Activated B cell treated with CpG ODN at 0.5 μM for 24 hours (primary cell): ENCODE data around the gene STT3A. TPM values are rescaled to one million over a fixed set of nuclear protein-coding genes. Genes with fewer than 3 reads are reported as not detected.

Source experiments
- ATAC-seq: fragments of 200-7000 bp; cut with Tn5 transposase; one replicate; pipeline ENCODE4 v1.10.0; 2021; ENCODE audit warnings: low read depth, mild to moderate bottlenecking, moderate library complexity
- CTCF ChIA-PET: fragments of 350-600 bp; sonication (Branson Sonifier 250); formaldehyde crosslinking; loops from one replicate; lab custom pipeline; 2021; ENCODE audit warnings: antibody characterized with exemption; lab: Charles Lee
- POLR2A ChIA-PET: fragments of 350-600 bp; sonication (Branson Sonifier 250); formaldehyde crosslinking; loops from one replicate; lab custom pipeline; 2021; ENCODE audit warnings: antibody characterized with exemption; lab: Charles Lee
- DNase-seq: peaks from one replicate; pipeline ENCODE4 v3.0.0; 2022
- H3K27ac Mint-ChIP-seq: one replicate; pipeline ENCODE4 v1.8.0; 2020; ENCODE audit warnings: mixed read lengths
- H3K27me3 Mint-ChIP-seq: one replicate; pipeline ENCODE4 v1.8.0; 2021; ENCODE audit warnings: mixed read lengths
- H3K36me3 Mint-ChIP-seq: one replicate; pipeline ENCODE4 v1.8.0; 2021; ENCODE audit warnings: low read depth, mixed read lengths
- H3K4me1 Mint-ChIP-seq: one replicate; pipeline ENCODE4 v1.8.0; 2021; ENCODE audit warnings: mixed read lengths
- H3K4me3 Mint-ChIP-seq: one replicate; pipeline ENCODE4 v1.8.0; 2020; ENCODE audit warnings: mild to moderate bottlenecking, mixed read lengths
- H3K9me3 Mint-ChIP-seq: one replicate; pipeline ENCODE4 v1.8.0; 2020; ENCODE audit warnings: mixed read lengths
- CTCF ChIP-seq: fragments of 200-600 bp; IDR thresholded peaks from one replicate; pipeline ENCODE4 v1.8.0; 2022; ENCODE audit warnings: antibody characterized with exemption, mild to moderate bottlenecking
- intact Hi-C: fragments of 100-400 bp; cut with micrococcal nuclease; formaldehyde crosslinking; loops from one replicate; pipeline ENCODE4 v1.15.1; 2024
- total RNA-seq: library from RNA; stranded (reverse); gene quantifications from 2 replicates; pipeline ENCODE4 v1.2.3, GENCODE V29; 2022

STT3A gene
- total RNA-seq, 1 donor from 2014 or later, result 86.5 TPM

DNA sequence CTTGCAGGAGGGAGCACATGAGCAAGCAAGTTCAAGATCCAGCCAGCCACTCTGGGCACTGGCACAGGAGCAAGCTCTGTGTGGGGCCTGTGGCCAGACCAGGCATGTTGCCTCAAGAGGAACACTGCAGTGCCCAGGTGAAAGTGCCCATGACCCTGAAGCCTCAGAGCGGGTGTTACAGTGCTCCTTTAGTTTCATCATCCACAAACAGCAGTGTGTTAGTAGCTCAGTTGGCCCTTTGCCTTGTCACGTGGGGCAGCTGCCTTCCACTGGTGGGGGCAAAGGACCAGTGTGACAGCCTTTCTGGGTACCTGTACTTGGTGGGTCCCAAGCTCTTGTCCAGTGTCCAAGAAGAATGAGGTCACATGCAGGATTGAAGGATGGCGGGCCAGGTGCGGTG is 26.4 kb upstream of the STT3A start:
- ChIA-PET POLR2A (no interaction called here), CTCF (no interaction called here)
- TF ChIP-seq CTCF, result no peak
- H3K36me3 Mint-ChIP-seq, result peaks cover 6% of the 10 kb centered on the region
- H3K27ac Mint-ChIP-seq, result no peak overlapping the region
- no peak for ATAC-seq
- H3K27me3 Mint-ChIP-seq, result no peaks in the 10 kb centered on the region
- no peak for DNase-seq
- intact Hi-C loops, result no loop called here
- H3K4me1 Mint-ChIP-seq, result peaks cover 16% of the 10 kb centered on the region
- H3K4me3 Mint-ChIP-seq, result no peak overlapping the region
- no peaks in the 10 kb centered on the region for H3K9me3 Mint-ChIP-seq

DNA sequence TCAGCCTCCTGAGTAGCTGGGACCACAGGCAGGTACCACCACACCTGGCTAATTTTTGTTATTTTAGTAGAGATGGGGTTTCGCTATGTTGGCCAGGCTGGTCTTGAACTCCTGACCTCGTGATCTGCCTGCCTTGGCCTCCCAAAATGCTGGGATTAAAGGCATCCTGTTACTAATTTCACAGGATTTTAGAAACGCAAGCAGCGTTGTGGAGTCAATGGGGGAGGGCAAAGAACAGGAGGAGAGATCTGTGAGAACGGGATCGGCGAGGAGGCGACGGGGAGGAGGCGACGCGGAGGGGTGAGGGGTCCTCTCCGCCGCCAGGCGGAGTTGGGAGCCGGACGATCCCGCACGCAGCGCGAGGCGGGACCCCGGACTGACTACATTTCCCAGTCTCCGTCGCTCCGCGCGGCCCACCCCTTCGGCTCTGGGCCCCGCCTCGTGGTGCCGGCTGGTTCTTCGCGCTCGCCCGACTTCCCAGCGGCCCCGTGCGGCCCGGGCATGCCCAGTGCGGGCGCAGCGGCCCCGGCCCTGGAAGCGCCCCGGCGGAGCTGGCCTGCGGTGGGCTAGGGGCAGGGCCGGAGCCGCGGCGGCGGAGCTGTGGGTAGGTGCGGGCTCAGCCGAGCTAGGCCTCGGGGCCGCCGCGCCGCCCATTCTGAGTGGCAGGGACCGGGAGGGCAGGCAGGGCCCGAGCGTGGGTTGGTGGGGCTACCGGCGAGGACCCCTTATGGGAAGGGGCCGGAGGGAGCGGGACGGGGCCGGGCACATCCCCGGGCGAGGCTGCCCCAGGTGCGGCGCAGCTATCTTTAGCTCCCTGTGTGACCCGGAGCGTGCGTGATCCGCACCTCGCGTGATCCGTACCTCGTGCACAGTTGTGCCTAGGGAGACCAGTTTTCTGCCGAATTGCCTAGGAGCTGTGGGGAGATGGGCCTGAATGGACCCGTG is 23.4 kb upstream of the STT3A start, which contains the start of gene EI24:
Gene EI24 (plus strand): TSS at position 508 of the 945 bp plus-strand sequence. CDS start 3,051 bp downstream, outside the sequence.
- no peaks in the 10 kb centered on the region for H3K9me3 Mint-ChIP-seq
- ChIA-PET CTCF (interaction anchor here (0.7 to 2.4 kb wide), 6 partner anchors 23 to 318 kb away, joined by 3 to 10 read pairs (median 3); partner anchors contain the start of genes HYLS1 and STT3A), POLR2A (interaction anchor here (0.7 to 4.1 kb wide), 15 partner anchors 11 to 499 kb away, joined by 3 to 82 read pairs (median 3); partner anchors contain the start of genes CHEK1, HYLS1, PUS3 and STT3A)
- H3K27me3 Mint-ChIP-seq, result no peaks in the 10 kb centered on the region
- peak within 1 kb of the TSS; percentile 88 for H3K27ac Mint-ChIP-seq
- ATAC-seq (peak; percentile 97), DNase-seq (peak; percentile 83)
- intact Hi-C loops, result loop anchor here (1.0 to 2.0 kb wide), 8 partner anchors 23 to 458 kb away; partner anchors contain the start of genes CHEK1, HYLS1, STT3A and TMEM218
- peaks cover 22% of the 10 kb centered on the region for H3K4me1 Mint-ChIP-seq
- TF ChIP-seq CTCF, result no peak
- peak within 1 kb of the TSS; percentile 93 for H3K4me3 Mint-ChIP-seq
- peaks cover 26% of the 10 kb centered on the region for H3K36me3 Mint-ChIP-seq

DNA sequence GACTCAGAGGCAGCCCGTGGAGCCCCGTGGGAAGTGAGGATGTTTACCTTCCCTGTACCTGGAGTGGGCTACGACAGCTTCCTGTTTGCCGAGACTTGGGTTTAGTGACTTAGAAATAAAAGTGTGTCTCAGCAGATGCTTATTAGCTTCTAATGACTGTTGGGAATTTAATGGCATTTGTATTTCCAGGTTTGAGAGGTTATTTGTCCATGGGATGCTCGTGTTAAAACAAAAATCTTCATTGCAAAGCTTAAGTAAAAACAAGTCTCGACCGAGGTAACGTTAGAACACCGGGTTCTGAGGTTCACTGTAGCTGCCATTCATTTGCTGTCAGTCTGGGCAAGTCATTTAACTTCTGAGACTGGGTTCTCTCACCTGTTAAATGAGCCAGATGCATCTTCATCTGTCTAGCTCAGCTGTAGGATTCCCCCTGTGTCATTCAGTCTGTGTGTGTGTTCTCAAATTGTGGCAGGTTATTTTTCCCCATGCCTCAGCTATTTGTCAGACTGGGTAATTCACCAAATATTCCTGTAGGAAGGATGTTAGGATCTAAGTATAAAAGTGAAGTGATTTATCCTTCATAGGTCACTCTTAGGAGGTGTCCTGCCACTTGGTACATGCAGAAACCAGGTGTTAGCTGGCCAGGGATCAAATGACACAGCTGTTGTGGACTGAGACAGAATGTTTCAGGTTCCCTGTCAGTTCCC is 22.6 kb upstream of the STT3A start:
- peak overlapping the region; percentile 88 for H3K4me3 Mint-ChIP-seq
- intact Hi-C loops, result loop anchor here (1.0 to 2.0 kb wide), 8 partner anchors 22 to 459 kb away; partner anchors contain the start of genes CHEK1, HYLS1, STT3A and TMEM218
- peaks cover 33% of the 10 kb centered on the region for H3K36me3 Mint-ChIP-seq
- no peaks in the 10 kb centered on the region for H3K27me3 Mint-ChIP-seq
- no peak for TF ChIP-seq CTCF
- DNase-seq, result no peak
- CTCF ChIA-PET, result interaction anchor here (0.7 to 2.4 kb wide), 5 partner anchors 22 to 318 kb away, joined by 3 to 10 read pairs (median 3); partner anchors contain the start of genes HYLS1 and STT3A
- no peak for ATAC-seq
- H3K9me3 Mint-ChIP-seq, result no peaks in the 10 kb centered on the region
- peak overlapping the region; percentile 86 for H3K27ac Mint-ChIP-seq
- peaks cover 22% of the 10 kb centered on the region for H3K4me1 Mint-ChIP-seq
- POLR2A ChIA-PET, result interaction anchor here (0.7 to 4.1 kb wide), 14 partner anchors 10 to 500 kb away, joined by 3 to 82 read pairs (median 4); partner anchors contain the start of genes CHEK1, HYLS1, PUS3 and STT3A

DNA sequence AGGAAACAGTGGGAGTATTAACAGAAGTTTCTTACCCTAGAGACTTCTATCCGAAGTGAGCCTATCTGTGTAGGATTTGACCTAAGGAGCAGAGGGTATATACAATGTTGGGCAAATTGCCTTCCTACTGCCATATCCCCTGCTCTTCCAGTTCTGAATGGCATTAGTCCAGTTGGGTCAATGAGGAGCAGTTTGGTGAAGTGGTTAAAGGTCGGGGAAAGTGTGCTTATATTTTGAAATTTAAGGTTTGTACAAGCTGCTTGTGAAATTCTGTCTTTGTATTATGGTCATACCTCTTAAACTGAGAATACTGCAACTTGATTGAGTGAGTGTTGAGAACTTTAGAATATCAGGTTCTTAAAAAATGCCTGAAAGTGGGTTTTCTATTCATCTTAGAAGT is 21.7 kb upstream of the STT3A start:
- POLR2A ChIA-PET, result interaction anchor here (1.3 to 4.1 kb wide), 4 partner anchors 11 to 316 kb away, joined by 4 to 82 read pairs (median 10); partner anchors contain the start of genes CHEK1, HYLS1 and STT3A
- intact Hi-C loops, result no loop called here
- H3K27ac Mint-ChIP-seq, result no peak overlapping the region
- peaks cover 22% of the 10 kb centered on the region for H3K4me1 Mint-ChIP-seq
- no peaks in the 10 kb centered on the region for H3K27me3 Mint-ChIP-seq
- CTCF ChIA-PET, result no interaction called here
- peaks cover 42% of the 10 kb centered on the region for H3K36me3 Mint-ChIP-seq
- TF ChIP-seq CTCF, result no peak
- H3K9me3 Mint-ChIP-seq, result no peaks in the 10 kb centered on the region
- peak overlapping the region; percentile 61 for H3K4me3 Mint-ChIP-seq
- ATAC-seq (no peak), DNase-seq (no peak)
